ENCODE measurements around the gene ZBTB42. TPM values are rescaled to one million over a fixed set of nuclear protein-coding genes. Genes with fewer than 3 reads are reported as not detected.

ZBTB42 gene
- polyA plus RNA-seq, 1 of the 3 experiments (the other 2 are of a cell fraction), result 3.1 TPM

- Histone ChIP-seq H4K20me1 (ENCODE audit: insufficient read depth) (no peaks in the 10 kb centered on the region), H3F3A (replicated peaks; ENCODE audit: insufficient read depth) (no peaks in the 10 kb centered on the region), H3K27me3 (ENCODE audit: insufficient read depth) (peaks cover 42% of the 10 kb centered on the region), H3K9me3 (no peaks in the 10 kb centered on the region), H3K27ac (ENCODE audit: low read depth in 2 of 2, low read length in 1 of 2) (no peak overlapping the region), H3K9ac (no peak overlapping the region), H3K36me3 (replicated peaks in 1 of 2; ENCODE audit: control insufficient read depth in 1 of 2, insufficient read depth in 2 of 2, low read length in 1 of 2) (no peaks in the 10 kb centered on the region), H3K79me2 (ENCODE audit: insufficient read depth) (no peaks in the 10 kb centered on the region), H3K4me2 (0 out of 2 replicates have a peak overlapping the region, but pooled peaks have one; percentile 19), H3K9me2 (no peaks in the 10 kb centered on the region), H3K4me1 (ENCODE audit: control insufficient read depth in 1 of 2, insufficient read depth in 2 of 2, low read depth in 1 of 2, low read length in 1 of 2) (no peaks in the 10 kb centered on the region; a peak in 1 of 4 replicates), H2AFZ (ENCODE audit: low read depth) (no peak overlapping the region), H3K4me3 (ENCODE audit: low read depth in 2 of 2, low read length in 1 of 2) (no peak overlapping the region; a peak in 1 of 4 replicates)
- TF ChIP-seq JUND (IDR thresholded peaks at IDR 0.05), result no peak
- no peak for TF ChIP-seq NRF1 (IDR thresholded peaks at IDR 0.05; ENCODE audit: low read depth, low read length)
- no peak for TF ChIP-seq POLR2AphosphoS5 (IDR thresholded peaks at IDR 0.05; ENCODE audit: low read depth, low read length)
- TF ChIP-seq PBX3 (IDR thresholded peaks at IDR 0.05), result no peak
- no peak for TF ChIP-seq FOXM1 (IDR thresholded peaks at IDR 0.05; ENCODE audit: low read depth)
- CTCF ChIA-PET, result interaction anchor here (0.8 to 2.3 kb wide), 3 partner anchors 17 to 119 kb away, joined by 3 to 14 read pairs (median 4); no protein-coding TSS in a partner anchor
- POLR2A ChIA-PET, result no interaction called here
- 14% methylated on average over 42 of the region's 69 CpGs for WGBS (ENCODE audit: low lambda C conversion rate)
- peak; percentile 49 for DNase-seq
Measured at GRCh38 chr14:104843442-104844305, 42.8 kb downstream of the ZBTB42 start.

GRCh38 chr14:104844306-104845032 is 43.6 kb downstream of the ZBTB42 start:
- Histone ChIP-seq H3K9ac (no peak overlapping the region), H2AFZ (ENCODE audit: low read depth) (no peak overlapping the region), H3K27me3 (ENCODE audit: insufficient read depth) (peaks cover 42% of the 10 kb centered on the region), H3K4me1 (ENCODE audit: control insufficient read depth in 1 of 2, insufficient read depth in 2 of 2, low read depth in 1 of 2, low read length in 1 of 2) (no peaks in the 10 kb centered on the region; a peak in 1 of 4 replicates), H3K27ac (ENCODE audit: low read depth in 2 of 2, low read length in 1 of 2) (no peak overlapping the region), H3K79me2 (ENCODE audit: insufficient read depth) (no peaks in the 10 kb centered on the region), H3K36me3 (replicated peaks in 1 of 2; ENCODE audit: control insufficient read depth in 1 of 2, insufficient read depth in 2 of 2, low read length in 1 of 2) (no peaks in the 10 kb centered on the region), H3K9me2 (no peaks in the 10 kb centered on the region), H3F3A (replicated peaks; ENCODE audit: insufficient read depth) (no peaks in the 10 kb centered on the region), H4K20me1 (ENCODE audit: insufficient read depth) (no peaks in the 10 kb centered on the region), H3K9me3 (no peaks in the 10 kb centered on the region), H3K4me2 (0 out of 2 replicates have a peak overlapping the region, but pooled peaks have one; percentile 19), H3K4me3 (ENCODE audit: low read depth in 2 of 2, low read length in 1 of 2) (no peak overlapping the region)
- ChIA-PET CTCF (interaction anchor here (0.8 to 1.1 kb wide), 3 partner anchors 19 to 120 kb away, joined by 3 to 4 read pairs (median 3); no protein-coding TSS in a partner anchor), POLR2A (no interaction called here)
- TF ChIP-seq MEF2A (IDR thresholded peaks at IDR 0.05; ENCODE audit: borderline replicate concordance, low read depth) (no peak), RXRA (IDR thresholded peaks at IDR 0.05; ENCODE audit: borderline replicate concordance, low read depth) (no peak), TCF12 (IDR thresholded peaks at IDR 0.05) (no peak), FOSL2 (IDR thresholded peaks at IDR 0.05; ENCODE audit: borderline replicate concordance, low read depth) (no peak), NFIC (IDR thresholded peaks at IDR 0.05; ENCODE audit: borderline replicate concordance) (no peak), TEAD4 (IDR thresholded peaks at IDR 0.05; ENCODE audit: borderline replicate concordance, insufficient read depth) (no peak), RAD21 (IDR thresholded peaks at IDR 0.05; ENCODE audit: low read length) (no peak), EZH2phosphoT487 (IDR thresholded peaks at IDR 0.05; ENCODE audit: borderline replicate concordance, low read depth) (no peak), GATA2 (CRISPR knock-in tag; IDR thresholded peaks at IDR 0.05) (no peak), NRF1 (IDR thresholded peaks at IDR 0.05; ENCODE audit: low read depth, low read length) (no peak), USF2 (IDR thresholded peaks at IDR 0.05; ENCODE audit: borderline replicate concordance, low read depth, low read length) (no peak), RFX5 (IDR thresholded peaks at IDR 0.05; ENCODE audit: low read length) (no peak), EP300 (IDR thresholded peaks at IDR 0.05; ENCODE audit: borderline replicate concordance in 1 of 2, low read depth in 1 of 2, low read length in 1 of 2) (no peak), CTCF (IDR thresholded peaks at IDR 0.05) (no peak), MXI1 (IDR thresholded peaks at IDR 0.05; ENCODE audit: low read depth, low read length) (no peak)
- no peak for DNase-seq
- WGBS (ENCODE audit: low lambda C conversion rate), result 23% methylated on average over 26 of the region's 27 CpGs
